Measurements from ENCODE around the gene SOX9.

SOX9 gene

DNA sequence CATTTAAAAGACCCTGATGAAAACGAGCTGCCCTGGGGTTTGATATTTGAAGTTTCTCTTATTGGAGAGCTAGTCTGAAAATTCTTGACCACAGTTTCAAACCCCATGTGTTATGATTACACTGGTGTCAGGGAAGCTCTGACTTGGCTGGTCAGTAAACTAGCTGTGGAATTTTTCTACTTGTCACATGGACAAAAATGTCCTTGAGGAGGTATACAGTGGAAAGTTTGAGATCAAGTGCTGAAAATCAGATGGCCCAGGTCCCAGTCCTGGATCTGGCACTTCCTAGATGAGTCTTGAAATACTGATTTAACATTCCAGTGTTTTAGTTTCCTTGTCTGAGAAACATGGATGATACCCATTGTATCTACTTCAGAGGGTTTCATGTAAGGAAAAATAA is 30.7 kb upstream of the SOX9 start:
- H3K4me1 ChIP-seq (ENCODE audit: low read depth, poor library complexity, severe bottlenecking) = no peaks in the 10 kb centered on the region
- no peak overlapping the region for H3K4me3 ChIP-seq (IDR thresholded peaks at IDR 0.05; ENCODE audit: insufficient read depth, low read depth, low read length)
- no peak overlapping the region for H3K9ac ChIP-seq
- no peaks in the 10 kb centered on the region for H3K79me2 ChIP-seq (ENCODE audit: insufficient read depth, low read depth)
- no peaks in the 10 kb centered on the region for H3K36me3 ChIP-seq (ENCODE audit: insufficient read depth)
- TF ChIP-seq, protein P1, sequence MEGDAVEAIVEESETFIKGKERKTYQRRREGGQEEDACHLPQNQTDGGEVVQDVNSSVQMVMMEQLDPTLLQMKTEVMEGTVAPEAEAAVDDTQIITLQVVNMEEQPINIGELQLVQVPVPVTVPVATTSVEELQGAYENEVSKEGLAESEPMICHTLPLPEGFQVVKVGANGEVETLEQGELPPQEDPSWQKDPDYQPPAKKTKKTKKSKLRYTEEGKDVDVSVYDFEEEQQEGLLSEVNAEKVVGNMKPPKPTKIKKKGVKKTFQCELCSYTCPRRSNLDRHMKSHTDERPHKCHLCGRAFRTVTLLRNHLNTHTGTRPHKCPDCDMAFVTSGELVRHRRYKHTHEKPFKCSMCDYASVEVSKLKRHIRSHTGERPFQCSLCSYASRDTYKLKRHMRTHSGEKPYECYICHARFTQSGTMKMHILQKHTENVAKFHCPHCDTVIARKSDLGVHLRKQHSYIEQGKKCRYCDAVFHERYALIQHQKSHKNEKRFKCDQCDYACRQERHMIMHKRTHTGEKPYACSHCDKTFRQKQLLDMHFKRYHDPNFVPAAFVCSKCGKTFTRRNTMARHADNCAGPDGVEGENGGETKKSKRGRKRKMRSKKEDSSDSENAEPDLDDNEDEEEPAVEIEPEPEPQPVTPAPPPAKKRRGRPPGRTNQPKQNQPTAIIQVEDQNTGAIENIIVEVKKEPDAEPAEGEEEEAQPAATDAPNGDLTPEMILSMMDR (conservative IDR thresholded peaks at IDR 0.05; ENCODE audit: low read depth, low read length) = no peak
- no peaks in the 10 kb centered on the region for H4K20me1 ChIP-seq (ENCODE audit: insufficient read depth)
- no peaks in the 10 kb centered on the region for H3K27me3 ChIP-seq (ENCODE audit: insufficient read depth, low read depth)
- no peak overlapping the region for H2AFZ ChIP-seq (ENCODE audit: low read depth)
- no peak overlapping the region for H3K27ac ChIP-seq
- H3K4me2 ChIP-seq = no peak overlapping the region

- Histone ChIP-seq H2AFZ (ENCODE audit: low read depth) (no peak overlapping the region), H3K27me3 (ENCODE audit: insufficient read depth, low read depth) (no peaks in the 10 kb centered on the region), H3K79me2 (ENCODE audit: insufficient read depth, low read depth) (no peaks in the 10 kb centered on the region), H3K4me2 (no peak overlapping the region), H3K4me3 (IDR thresholded peaks at IDR 0.05; ENCODE audit: insufficient read depth, low read depth, low read length) (no peak overlapping the region), H4K20me1 (ENCODE audit: insufficient read depth) (no peaks in the 10 kb centered on the region), H3K27ac (no peak overlapping the region), H3K4me1 (ENCODE audit: low read depth, poor library complexity, severe bottlenecking) (no peaks in the 10 kb centered on the region), H3K36me3 (ENCODE audit: insufficient read depth) (no peaks in the 10 kb centered on the region), H3K9ac (no peak overlapping the region)
- TF ChIP-seq, protein P1 (conservative IDR thresholded peaks at IDR 0.05; ENCODE audit: low read depth, low read length) = no peak
Measured at GRCh38 chr17:72092710-72093322, 28.0 kb upstream of the SOX9 start.

- no peaks in the 10 kb centered on the region for H4K20me1 ChIP-seq (ENCODE audit: insufficient read depth)
- no peaks in the 10 kb centered on the region for H3K27me3 ChIP-seq (ENCODE audit: insufficient read depth, low read depth)
- H3K4me2 ChIP-seq = no peak overlapping the region
- H3K79me2 ChIP-seq (ENCODE audit: insufficient read depth, low read depth) = no peaks in the 10 kb centered on the region
- no peak overlapping the region for H3K27ac ChIP-seq
- H3K9ac ChIP-seq = no peak overlapping the region
- no peak overlapping the region for H2AFZ ChIP-seq (ENCODE audit: low read depth)
- no peaks in the 10 kb centered on the region for H3K4me1 ChIP-seq (ENCODE audit: low read depth, poor library complexity, severe bottlenecking)
- no peaks in the 10 kb centered on the region for H3K36me3 ChIP-seq (ENCODE audit: insufficient read depth)
- no peak overlapping the region for H3K4me3 ChIP-seq (IDR thresholded peaks at IDR 0.05; ENCODE audit: insufficient read depth, low read depth, low read length)
- TF ChIP-seq, protein P1 (conservative IDR thresholded peaks at IDR 0.05; ENCODE audit: low read depth, low read length) = no peak
Measured at GRCh38 chr17:72093707-72094106, 27.1 kb upstream of the SOX9 start.

- Histone ChIP-seq H3K4me2 (no peak overlapping the region), H2AFZ (ENCODE audit: low read depth) (no peak overlapping the region), H3K9ac (no peak overlapping the region), H3K4me3 (IDR thresholded peaks at IDR 0.05; ENCODE audit: insufficient read depth, low read depth, low read length) (no peak overlapping the region), H3K27me3 (ENCODE audit: insufficient read depth, low read depth) (no peaks in the 10 kb centered on the region), H4K20me1 (ENCODE audit: insufficient read depth) (no peaks in the 10 kb centered on the region), H3K4me1 (ENCODE audit: low read depth, poor library complexity, severe bottlenecking) (no peaks in the 10 kb centered on the region), H3K36me3 (ENCODE audit: insufficient read depth) (no peaks in the 10 kb centered on the region), H3K27ac (no peak overlapping the region), H3K79me2 (ENCODE audit: insufficient read depth, low read depth) (no peaks in the 10 kb centered on the region)
- TF ChIP-seq, protein P1 (conservative IDR thresholded peaks at IDR 0.05; ENCODE audit: low read depth, low read length) = no peak
Measured at GRCh38 chr17:72095316-72095715, 25.5 kb upstream of the SOX9 start.
